CD4-positive, alpha-beta T cell treated with Interleukin-15 for 4 hours (primary cell): ENCODE data around the gene TRPM4.
"Not testable (repeated sequence)": the region's sequence is repeated elsewhere in the genome, so short reads cannot be mapped to it uniquely, and the experiment has no call there.

Experiments
- DNase-seq: peaks from one replicate; pipeline ENCODE4 v3.0.0-alpha.2; 2020; ENCODE audit warnings: low spot score

The TRPM4 gene

DNA sequence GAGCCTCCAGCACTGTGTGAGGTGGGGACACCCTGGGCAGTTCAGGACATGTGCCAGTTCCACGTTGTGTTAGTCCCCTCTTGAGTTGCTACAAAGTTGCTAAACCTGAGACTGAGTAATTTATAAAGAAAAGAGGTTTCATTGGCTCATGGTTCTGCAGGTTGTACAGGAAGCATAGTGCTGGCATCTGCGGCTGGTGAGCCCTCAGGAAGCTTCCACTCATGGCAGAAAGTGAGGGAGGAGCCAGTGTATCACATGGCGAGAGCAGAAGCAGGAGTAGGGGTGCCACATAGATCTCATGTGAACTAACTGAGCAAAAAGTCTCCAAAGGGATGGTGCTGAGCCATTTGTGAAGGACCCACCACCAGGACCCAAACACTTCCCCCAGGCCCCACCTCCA lies 33.2 kb downstream of the TRPM4 start:
- no peak for DNase-seq

- DNase-seq, result no peak
Observed at GRCh38 chr19:49193822-49194394, 36.3 kb downstream of the TRPM4 start.

- DNase-seq, result no peak
Observed at GRCh38 chr19:49194408-49194807, 36.8 kb downstream of the TRPM4 start.

DNA sequence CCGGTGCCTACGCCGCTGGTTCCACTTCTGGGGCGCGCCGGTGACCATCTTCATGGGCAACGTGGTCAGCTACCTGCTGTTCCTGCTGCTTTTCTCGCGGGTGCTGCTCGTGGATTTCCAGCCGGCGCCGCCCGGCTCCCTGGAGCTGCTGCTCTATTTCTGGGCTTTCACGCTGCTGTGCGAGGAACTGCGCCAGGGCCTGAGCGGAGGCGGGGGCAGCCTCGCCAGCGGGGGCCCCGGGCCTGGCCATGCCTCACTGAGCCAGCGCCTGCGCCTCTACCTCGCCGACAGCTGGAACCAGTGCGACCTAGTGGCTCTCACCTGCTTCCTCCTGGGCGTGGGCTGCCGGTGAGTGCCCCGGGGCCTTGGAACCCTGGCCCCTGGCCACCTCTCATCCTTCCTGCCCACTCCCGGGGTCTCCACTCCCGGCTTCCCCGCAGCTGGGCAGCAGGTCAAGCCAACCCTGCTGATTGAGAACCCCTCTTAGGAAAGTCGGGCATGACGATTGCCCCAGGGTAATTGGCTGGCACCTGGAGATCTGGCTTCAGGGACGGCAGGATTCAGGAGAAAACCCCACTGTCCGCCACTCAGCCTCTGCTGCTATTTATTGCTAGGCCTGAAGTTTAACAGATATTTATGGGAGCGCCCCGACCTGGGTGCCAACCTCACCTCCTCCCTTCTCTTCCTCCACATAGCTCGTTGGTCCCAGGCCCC lies 39.1 kb downstream of the TRPM4 start:
- DNase-seq, result no peak

DNA sequence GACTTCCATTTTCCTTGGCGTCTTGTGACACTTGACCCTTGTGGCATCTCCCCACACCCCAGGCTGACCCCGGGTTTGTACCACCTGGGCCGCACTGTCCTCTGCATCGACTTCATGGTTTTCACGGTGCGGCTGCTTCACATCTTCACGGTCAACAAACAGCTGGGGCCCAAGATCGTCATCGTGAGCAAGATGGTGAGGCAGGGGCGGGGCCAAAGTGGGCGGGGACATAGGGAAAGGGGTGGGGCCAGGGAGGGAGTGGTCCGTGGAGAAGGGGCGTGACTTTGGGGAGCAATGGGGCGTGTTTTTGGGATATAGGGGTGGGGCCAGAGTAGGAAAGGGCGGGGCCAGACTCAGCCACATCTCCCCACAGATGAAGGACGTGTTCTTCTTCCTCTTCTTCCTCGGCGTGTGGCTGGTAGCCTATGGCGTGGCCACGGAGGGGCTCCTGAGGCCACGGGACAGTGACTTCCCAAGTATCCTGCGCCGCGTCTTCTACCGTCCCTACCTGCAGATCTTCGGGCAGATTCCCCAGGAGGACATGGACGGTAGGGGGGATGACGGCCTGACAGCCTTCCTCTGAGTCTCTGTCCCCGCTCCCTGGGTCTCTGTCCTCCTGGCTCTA lies 42.8 kb downstream of the TRPM4 start:
- no peak for DNase-seq

- no peak for DNase-seq
Observed at GRCh38 chr19:49201042-49201441, 43.5 kb downstream of the TRPM4 start.

DNA sequence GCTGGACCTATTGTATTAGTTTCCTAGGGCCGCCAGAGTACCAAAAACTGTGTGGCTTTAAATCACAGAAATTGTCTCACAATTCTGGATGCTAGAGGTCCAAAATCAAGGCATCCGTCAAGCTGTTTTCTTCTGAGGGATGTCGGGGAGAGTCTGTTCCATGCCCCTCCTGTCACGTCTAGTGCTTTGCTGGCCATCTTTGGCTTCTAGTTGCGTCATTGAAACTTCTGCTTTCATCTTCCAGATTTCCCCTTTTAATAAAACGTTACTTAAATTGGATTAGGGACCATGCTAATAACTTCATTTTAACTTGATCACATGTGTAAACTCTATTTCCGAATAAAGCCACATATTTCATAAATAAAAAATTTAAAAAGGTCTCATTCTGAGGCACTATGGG lies 47.5 kb downstream of the TRPM4 start:
- no peak for DNase-seq

GRCh38 chr19:49209502-49209901 lies 51.9 kb downstream of the TRPM4 start:
- DNase-seq, result not testable (repeated sequence)

DNA sequence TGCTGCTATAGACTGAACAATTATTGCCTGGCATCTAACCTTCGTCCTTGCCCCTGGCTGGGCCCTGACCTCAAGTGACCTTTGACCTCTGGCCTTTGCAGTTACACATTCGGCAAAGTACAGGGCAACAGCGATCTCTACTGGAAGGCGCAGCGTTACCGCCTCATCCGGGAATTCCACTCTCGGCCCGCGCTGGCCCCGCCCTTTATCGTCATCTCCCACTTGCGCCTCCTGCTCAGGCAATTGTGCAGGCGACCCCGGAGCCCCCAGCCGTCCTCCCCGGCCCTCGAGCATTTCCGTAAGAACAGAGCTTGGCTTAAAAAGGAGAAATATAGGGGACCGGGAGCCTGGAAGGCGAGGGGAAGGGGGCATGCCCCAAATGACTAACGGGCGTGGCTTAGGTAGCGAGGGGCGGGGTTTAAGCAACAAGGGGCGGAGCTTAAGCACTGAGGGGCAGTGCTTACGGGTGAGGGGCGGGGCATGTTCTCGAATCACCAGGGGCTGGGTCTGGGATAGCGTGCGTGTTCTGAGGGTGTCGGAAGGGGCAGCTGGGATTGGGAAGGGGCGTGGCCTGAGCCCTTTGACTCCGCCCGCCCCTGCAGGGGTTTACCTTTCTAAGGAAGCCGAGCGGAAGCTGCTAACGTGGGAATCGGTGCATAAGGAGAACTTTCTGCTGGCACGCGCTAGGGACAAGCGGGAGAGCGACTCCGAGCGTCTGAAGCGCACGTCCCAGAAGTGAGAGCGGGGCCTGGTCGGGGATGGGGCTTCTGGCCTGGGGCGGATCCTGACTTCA lies 52.7 kb downstream of the TRPM4 start:
- DNase-seq, result peak; percentile 8

DNA sequence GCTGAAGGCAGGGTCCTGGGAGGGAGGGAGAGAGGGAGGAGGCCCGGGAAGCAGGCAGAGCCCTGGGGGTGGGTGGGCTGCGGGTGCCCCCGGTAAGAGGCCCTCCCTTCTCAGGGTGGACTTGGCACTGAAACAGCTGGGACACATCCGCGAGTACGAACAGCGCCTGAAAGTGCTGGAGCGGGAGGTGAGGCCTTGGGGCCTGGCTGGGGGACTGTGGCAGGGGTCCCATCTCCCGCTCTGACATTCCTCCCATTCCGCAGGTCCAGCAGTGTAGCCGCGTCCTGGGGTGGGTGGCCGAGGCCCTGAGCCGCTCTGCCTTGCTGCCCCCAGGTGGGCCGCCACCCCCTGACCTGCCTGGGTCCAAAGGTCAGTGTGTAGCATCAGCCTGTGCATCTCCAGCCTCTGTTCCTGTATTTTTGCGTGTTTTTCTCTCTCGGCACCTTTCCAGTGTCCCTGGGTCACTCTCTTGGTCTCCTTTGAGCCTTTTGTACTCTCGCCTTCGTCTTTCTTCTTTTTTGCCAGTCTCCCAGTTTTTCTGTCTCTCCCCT lies 53.4 kb downstream of the TRPM4 start:
- no peak for DNase-seq

- no peak for DNase-seq
Observed at GRCh38 chr19:49212016-49212701, 54.6 kb downstream of the TRPM4 start.

DNA sequence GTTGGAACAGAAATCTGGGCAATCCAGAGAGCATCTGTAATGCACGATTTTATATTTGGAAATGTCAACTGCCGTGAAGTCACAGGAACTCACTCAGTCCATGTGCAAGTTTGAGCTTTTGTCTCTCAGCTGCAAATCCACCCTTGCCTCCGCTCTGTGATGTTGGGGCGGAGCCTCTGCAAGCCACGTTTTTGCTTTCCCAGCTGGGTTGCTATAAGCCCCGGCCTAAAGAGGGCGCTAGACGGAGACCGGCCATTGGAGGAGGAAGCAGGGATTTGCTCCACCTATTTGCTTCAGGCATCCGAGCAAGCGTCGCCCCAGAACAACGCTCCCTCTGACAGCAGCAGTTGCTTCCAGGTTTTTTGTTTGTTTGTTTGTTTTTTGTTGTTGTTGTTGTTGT lies 56.2 kb downstream of the TRPM4 start:
- no peak for DNase-seq

DNA sequence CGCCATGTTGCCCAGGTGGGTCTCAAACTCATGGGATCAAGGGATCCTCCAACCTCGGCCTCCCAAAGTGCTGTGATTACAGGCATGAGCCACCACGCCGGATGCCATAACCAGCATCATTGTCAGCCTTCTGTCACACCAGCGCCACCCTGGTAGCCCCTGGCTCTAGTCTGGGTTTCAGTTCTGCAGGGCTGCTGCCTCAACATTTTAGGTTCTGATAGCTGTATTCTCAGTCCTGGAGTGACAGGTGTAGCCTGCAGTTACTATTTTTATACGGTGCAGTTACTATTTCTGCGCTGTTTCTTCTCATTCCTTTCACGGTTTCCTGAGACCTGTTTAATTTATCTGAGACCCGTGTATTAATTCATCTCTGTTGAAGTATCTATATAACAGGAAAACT lies 57.1 kb downstream of the TRPM4 start:
- no peak for DNase-seq

DNA sequence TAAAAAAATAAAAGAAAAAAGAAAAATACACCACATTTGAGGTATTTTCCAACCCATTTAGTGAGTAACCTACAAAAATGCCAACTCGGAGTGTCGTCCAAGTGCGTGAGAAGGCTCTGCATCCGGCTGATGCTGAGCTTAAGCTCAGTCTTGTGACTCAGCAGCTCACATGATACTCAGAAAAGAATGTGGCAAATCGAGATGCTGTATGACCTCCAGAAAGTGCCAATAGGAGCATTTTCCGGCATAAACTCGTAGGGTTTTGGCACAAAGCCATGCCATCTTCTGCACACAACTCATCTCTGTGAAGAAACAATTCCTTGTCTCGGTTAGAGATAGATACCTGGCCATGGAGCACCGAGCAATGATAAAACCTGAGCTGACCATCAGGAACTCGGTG lies 58.5 kb downstream of the TRPM4 start:
- no peak for DNase-seq

GRCh38 chr19:49217382-49217781 lies 59.8 kb downstream of the TRPM4 start:
- no peak for DNase-seq

DNA sequence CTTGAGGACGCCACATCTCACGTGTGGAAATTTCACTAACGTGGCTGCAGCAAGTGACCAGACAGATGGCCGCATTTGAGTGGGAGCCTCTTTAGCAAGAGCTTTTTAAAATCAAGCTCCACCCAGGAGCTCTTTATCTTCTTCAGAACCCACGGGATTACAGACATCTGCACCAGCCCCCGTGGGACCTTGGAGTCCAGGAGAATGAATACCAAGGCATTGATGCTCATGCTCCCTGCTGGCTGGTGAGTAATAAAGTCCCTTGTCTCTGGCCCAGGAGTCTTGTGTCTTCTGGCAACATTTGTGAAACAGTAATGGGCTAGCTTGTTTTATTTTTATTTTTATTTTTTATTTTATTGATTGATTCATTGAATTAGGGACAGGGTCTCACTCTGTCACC lies 64.4 kb downstream of the TRPM4 start:
- DNase-seq, result no peak

GRCh38 chr19:49222528-49222927 lies 64.9 kb downstream of the TRPM4 start:
- DNase-seq, result no peak

- DNase-seq, result no peak
Observed at GRCh38 chr19:49223472-49223871, 65.9 kb downstream of the TRPM4 start.

- not testable (repeated sequence) for DNase-seq
Observed at GRCh38 chr19:49224441-49224840, 66.8 kb downstream of the TRPM4 start.

DNA sequence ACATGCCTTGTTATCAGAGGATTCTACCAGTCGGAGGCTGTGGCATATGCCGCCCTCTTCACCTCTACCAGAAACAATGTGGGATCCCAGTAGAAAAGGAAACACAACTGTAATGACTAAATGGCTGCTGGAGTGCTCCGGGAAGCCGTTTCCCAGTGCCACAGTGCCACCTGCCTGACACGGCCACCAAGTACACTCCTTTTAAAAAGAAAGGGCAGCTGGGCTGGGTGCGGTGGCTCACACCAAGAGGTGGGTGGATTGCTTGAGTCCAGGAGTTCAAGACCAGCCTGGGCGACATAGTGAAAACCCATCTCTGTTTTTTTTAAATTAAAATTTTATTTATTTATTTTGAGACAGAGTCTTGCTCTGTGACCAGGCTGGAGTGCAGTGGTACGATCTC lies 67.3 kb downstream of the TRPM4 start:
- no peak for DNase-seq

DNA sequence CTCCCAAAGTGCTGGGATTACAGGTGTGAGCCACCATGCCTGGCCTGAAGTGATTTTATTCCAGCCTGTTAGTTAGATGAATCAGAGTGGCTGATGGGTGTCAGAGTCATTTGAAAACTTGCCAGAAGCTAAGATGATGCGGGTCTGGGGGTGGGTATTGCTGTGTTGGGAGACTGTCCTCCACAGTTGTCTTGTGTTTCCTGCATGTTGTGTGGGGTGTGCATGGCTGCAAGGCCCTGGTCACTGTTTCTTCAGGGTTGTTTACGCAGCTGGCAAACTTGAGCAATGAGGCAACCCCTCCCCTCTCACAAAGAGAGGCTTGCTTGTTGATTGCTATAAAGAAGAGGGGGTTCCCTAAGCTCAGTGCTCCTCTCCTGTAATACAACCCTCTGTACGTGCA lies 71.8 kb downstream of the TRPM4 start:
- no peak for DNase-seq

DNA sequence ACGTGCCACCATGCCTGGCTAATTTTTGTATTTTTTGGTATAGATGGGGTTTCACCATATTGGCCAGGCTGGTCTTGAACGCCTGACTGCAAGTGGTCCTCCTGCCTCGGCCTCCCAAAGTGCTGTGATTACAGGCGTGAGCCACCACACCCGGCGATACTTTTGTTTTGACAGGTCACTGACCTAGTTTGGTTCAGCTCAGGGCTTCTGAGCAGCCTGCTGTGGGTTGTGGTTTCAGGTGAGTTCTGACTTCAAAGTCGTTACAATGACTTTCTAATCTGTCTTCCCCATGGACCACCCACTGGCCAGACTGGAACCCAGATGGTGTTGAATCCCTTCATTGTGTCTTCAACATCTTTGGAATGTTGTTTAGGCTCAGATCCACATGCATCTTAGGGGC lies 73.8 kb downstream of the TRPM4 start:
- DNase-seq, result peak; percentile 14
